NCI-H524 (cell line): ENCODE data around the gene GOLGA8G.
"Not testable (repeated sequence)": the region's sequence is repeated elsewhere in the genome, so short reads cannot be mapped to it uniquely, and the experiment has no call there.

ENCODE experiments used
- DNase-seq, 2 experiments: peaks; one replicate each; lab custom pipeline; 2025; lab: John Stamatoyannopoulos, UW

Gene GOLGA8G, protein sequence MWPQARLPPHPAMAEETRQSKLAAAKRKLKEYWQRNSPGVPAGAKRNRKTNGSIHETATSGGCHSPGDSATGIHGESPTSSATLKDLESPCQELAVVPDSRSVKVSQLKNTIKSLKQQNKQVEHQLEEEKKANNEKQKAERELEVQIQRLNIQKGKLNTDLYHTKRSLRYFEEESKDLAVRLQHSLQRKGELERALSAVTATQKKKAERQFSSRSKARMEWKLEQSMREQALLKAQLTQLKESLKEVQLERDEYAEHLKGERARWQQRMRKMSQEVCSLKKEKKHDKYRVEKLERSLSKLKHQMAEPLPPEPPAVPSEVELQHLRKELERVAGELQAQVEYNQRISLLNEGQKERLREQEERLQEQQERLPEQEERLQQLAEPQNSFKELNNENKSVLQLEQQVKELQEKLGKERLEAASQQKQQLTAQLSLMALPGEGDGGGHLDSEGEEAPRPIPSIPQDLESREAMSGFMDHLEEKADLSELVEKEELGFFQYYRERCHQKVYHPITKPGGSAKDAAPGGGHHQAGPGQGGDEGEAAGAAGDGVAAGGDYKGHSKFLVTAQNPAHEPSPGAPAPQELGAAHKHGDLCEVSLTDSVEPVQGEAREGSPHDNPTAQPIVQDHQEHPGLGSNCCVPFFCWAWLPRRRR

DNA sequence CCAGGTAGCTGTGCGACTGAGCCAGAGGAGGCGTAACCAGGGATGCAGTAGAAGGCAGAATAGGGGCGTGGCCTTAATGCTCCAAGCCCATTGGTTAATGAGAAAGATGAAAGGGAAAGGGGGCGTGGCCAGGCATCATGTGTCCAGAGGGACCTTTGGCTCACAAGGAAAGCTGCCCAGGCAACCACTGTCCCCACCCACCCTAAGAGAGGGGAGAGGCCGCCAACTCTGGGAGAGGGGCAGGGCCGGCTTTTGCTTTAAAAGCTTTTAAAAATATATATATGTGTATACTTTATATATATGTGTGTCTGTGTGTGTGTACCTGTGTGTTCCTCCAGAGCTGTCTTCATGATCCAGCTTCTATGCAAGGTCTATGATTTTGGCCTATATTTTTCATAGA lies at the start of gene GOLGA8G:
Gene GOLGA8G (minus strand): TSS at position 18 of the 400 bp plus-strand sequence. CDS start 62 bp downstream, outside the sequence.
- DNase-seq = not testable (repeated sequence)

DNA sequence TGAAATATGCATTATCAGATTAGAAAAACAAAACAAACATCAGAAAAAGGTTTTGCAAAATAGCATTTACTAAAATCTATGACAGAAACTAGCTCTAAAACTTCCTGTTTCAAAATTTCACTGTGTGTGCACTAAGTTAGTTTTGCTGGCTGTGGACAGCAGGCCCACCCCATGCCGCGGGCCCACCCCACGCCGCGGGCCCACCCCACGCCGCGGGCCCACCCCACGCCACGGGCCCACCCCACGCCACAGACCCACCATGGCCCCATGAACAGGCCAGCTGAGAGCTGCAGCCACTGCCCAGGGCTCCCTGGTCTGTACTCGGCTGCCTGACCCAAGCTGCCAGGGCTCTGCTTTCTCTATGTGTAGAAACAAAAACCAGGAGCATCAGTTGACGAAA lies 40.6 kb upstream of the GOLGA8G start:
- not testable (repeated sequence) for DNase-seq

DNA sequence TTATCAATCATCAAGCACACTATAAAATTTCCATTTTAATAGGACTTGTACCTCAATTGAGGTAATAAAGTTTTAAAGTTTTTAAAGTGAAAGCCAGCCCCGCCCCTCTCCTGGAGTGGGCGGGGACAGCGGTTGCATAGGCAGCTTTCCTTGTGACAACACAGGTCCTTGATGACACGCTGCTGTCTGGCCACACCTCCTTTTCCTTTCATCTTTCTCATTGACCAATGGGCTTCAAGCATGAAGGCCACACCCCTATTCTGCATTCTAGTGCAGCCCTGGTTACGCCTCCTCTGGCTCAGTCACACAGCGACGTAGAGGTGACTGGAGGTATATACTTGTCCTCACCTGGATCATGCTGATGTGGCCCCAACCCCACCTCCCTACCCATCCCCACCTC lies 20.5 kb upstream of the GOLGA8G start, which contains the start of gene GOLGA6L25:
Gene GOLGA6L25 (plus strand): TSS at position 301 of the 400 bp plus-strand sequence. CDS start 61 bp downstream, at position 362.
- DNase-seq = not testable (repeated sequence)

DNA sequence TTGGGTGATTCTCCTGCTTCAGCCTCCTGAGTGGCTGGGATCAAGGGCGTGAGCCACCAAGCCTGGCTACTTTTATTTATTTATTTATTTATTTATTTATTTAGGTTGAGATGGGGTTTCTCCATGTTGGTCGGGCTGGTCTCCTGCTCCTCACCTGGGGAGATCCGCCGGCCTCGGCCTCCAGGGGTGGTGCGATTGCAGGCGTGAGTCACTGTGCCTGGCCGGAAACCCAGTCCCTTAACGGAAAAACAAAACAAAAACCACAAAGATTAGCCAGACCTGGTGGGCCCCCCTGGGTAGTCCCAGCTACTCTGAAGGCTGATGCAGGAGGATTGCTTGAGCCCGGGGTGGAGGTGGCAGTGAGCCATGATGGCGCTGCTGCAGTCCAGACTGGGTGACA lies 17.6 kb downstream of the GOLGA8G start:
- DNase-seq = not testable (repeated sequence)

DNA sequence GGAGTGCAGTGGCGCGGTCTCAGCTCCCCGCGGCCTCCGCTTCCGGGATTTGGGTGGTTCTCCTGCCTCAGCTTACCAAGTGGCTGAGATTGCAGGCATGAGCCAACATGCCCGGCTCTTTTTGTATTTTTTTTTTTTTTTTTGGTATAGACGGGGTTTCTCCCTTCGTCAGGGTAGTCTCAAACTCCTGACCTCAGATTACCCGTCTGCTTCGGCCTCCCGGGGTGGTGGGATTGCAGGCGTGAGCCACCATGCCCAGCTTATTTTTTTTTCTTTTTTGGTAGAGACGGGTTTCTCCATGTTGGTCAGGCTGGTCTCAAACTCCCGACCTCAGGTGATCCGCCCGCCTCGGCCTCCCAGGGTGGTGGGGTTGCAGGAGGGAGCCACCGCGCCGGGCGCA lies 18.6 kb downstream of the GOLGA8G start:
- DNase-seq = not testable (repeated sequence)

DNA sequence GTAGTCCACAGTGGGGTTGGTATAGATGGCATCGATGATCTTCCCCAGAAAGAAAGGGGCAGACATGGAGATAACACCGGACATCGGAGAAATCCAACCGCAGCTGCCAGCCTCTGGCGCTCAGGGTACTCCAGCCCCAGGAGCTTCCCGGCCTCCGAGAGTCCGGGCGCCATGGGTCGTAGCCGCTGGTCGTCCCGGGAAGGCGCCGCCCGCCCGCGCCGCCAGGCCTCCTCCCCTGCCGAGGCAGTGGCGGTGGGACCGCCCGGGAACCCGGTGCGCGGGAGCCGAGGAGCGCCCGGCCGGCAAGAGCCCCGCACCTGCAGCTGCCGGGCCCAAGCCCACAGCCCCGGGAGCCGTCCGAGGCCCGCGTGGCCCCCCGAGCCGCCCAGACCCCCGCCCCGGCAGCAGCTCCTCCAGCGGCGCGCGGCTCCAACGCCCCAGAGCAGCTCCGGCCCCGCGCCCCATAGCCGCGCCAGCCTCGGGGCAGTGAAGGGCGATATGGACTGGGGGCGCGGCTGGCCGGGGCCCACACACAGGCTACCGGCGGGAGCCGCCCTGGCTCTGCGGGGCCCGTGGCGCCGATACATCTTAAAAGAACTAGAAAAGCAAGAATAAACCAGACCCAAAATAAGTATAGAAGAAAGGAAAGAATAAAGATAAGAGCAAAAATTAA lies 24.4 kb downstream of the GOLGA8G start:
- not testable (repeated sequence) for DNase-seq

DNA sequence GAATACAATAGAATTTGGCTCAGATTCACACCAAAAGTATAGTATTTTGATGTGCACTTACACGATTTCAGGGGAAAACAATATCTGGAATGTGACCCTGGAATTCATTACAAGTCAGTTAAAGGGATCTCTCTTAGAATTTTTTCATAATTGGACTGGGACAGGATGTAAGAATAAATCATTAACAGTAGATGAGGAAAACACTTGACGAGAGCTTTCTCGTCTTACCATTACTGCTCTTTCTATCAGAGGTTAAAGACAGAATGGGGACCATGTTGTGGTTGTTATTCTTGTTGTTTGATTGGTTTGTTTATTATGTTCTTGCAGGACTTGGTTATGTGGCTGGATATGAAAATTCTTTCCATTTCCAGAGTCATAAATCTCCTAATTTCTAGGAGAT lies 51.4 kb downstream of the GOLGA8G start:
- DNase-seq = not testable (repeated sequence)
